HG02798 (cell line): ENCODE data around the gene OR8D1.

Experiments
- ATAC-seq: cut with Tn5 transposase; IDR thresholded peaks from one replicate; pipeline ENCODE4 v1.9.1; 2021; ENCODE audit warnings: mild to moderate bottlenecking; ENCODE audit not compliant: unreplicated experiment, poor library complexity

OR8D1 gene

DNA sequence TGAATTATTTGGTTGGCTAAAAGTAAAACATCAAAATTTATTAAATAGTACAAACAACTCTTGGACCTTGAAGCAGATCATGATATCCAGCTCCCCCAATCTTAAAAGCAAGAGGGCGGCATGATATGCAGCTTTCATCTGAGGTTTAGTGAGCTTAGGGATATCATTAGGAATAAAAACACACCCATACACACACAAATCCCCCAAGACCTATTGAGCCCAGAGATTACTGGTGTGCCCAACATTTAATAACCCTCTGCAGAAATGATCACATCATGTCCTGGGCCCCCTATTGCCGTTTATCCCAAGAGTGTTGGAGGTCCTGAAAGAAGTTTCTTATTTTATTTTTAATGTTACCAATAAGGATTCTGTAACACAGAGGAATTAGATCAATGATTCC, at the start of gene OR8D1:
Gene OR8D1 (minus strand): TSS at position 101 of the 400 bp plus-strand sequence. CDS start 3,183 bp downstream, outside the sequence.
- no peak for ATAC-seq

DNA sequence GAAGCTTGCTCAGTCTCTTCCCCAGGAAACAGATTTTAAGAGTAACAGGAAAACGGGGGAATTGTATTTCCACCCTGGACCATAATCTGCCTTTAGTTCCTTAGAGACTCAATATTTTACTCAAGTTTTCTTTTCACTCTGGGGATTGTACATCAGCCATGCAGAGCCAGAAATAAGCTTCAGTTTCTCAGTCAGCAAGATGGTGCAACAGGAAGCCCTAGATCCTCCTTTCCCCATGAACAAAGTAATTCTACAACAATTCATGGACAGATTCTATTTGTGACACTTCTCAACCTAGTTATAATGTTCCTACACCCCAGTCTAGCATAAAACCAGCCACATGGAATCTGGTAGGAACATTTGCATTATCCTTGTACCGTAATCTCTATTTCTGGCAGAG, 45.8 kb upstream of the OR8D1 start:
- ATAC-seq: no peak

DNA sequence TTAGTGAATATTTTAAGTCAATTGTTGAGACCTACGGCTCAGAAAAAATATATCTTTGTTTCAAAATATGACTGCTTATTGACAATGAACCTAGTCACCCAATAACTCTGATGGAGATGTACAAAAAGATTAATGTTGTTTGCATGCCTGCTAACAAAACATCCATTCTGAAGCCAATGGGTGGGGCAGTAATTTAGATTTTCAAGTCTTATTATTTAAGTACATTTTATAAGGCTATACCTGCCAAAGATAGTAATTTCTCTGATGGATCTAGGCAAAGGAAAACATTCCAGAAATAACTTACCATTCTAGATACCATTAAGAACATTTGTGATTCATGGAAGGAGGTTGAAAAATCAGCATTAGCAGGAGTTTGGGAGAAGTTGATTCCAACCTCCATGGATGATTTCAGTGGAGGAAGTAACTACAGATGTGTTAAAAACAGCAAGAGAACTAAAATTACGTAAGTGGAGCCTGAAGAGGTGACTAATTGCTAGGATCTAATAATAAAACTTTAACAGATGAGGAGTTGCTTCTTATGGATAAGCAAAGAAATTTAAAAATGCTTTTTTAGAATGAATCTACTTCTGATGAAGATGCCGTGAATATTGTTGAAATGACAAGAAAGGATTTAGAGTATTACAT, 32.7 kb upstream of the OR8D1 start:
- no peak for ATAC-seq

DNA sequence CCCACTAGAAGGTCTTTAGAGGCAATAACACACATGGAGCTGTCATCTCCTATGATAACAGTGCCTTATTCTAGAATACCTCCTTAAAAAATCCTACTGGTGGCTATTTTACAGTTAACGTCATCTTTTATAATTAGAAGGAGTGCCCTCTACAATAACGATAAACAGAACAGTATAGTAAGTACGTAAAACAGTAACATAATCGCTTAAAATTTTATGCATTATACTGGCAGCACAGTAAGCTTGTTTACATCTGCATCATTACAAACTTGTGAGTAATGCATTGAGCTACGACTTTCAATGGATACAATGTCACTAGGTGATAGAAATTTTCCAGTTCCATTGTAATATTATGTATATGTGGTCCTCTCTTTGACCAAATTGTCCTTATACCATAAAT, 30.6 kb upstream of the OR8D1 start:
- no peak for ATAC-seq

DNA sequence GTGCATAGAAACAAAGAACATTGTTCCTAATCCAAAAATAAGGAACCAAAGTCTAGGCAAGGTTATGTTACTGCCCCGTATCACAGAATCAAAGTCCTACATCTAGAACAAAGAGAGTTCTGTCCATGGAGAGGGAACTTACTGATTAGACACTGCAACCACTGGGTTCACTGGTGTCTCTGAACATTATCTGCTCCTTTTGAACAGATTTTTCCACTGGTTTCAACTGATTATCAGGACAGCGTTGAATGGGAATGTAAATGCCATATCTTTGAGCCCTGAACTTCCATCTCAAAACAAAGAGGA, 26.3 kb upstream of the OR8D1 start:
- ATAC-seq: no peak

DNA sequence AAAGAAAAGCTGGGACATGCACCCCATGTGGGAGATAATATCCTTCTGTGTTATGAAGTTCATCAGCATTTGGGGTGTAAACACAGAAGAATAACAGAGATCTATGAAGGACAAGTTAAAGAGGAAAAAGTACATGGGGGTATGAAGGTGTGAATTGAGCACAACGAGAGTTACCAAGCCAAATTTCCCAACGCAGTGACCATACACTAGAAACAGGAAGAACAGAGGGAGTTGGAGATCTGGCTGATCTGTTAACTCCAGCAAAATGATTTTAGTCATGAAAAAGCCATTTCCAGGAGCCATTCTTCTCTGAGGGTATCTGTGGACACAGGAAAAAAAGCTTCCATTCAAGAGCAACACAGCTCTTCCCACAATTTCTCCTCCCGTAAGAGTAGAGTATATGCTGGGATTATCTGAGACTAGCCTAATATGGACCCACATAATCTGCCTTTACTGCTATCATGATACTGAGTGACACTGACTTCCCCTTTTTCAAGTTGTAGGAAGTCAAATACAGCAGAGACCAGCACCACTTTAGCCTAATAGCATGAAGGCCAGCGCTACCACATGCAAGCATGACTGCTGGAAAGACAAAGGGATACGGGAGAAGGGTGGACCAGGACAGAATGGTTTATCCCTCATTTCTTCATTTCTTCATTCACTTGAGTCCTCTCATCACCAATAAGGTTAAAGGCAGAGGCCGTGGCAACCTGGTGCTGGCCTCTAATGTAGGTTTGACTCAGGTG, 25.8 kb upstream of the OR8D1 start:
- no peak for ATAC-seq

DNA sequence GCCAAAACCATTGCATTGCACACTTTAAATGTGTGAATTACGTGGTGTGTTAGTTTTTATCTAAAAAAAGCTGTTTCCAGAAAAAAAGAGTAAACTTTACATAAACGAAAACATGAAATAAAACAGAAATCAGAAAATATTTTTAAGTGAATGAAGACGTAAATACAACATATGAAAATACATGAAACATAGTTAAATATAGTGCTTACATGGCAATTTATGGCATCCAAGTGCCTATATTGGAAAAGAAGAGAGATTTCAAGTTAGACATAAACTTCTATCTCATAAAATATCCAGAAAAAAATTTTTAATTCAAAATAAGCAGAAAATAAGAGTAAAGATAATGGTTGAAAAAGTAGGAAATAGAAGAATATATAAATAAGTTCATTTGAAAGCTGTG, 18.1 kb upstream of the OR8D1 start:
- ATAC-seq: no peak

DNA sequence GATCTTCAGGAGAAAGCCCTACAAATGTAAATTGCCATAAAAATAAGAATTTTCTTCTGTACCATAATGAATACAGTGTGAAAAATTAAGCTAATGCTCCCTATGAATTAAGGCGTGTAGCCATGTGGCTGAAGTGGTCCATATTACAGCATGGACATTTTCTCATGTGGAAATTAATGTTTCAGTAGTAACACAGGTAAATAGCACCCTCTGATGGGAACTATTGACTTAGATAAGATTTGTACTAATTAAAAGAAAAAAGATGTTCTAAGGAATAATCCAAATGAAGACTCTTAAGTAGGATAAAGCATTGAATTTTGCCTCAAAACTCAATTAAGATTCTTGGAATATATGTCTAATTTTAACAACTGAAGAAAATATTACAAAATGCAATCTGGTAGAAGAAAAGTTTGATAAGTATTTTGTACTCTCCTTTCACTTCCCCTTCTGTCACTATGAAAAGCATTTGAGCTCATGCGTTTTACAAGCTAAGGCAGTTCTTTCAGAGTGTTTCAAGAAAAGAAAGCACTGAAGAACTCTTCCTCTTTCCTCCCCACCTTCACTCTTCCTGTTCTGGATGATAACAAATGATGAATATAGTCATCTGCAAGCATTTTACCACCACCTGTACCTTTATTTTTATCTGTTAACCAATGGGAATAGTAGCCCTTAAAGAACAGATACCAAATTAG, 16.2 kb upstream of the OR8D1 start:
- no peak for ATAC-seq

DNA sequence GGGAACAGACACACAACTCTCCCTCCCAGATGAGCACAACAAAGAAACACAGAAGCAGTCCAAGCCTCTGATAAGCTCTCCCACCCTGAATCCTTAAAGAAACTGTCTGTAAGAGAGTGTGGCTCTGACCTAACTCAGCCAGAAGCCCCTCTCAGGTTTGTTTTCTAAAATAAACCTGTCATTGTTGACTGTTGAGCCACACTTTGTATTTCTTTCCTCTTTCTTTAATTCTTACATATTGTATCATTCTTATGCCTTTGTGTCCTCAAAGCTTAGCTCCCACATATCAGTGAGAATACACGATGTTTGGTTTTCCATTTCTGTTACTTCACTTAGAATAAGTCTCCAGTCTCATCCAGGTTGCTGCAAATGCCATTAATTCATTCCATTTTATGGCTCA, 14.0 kb upstream of the OR8D1 start:
- ATAC-seq: no peak

DNA sequence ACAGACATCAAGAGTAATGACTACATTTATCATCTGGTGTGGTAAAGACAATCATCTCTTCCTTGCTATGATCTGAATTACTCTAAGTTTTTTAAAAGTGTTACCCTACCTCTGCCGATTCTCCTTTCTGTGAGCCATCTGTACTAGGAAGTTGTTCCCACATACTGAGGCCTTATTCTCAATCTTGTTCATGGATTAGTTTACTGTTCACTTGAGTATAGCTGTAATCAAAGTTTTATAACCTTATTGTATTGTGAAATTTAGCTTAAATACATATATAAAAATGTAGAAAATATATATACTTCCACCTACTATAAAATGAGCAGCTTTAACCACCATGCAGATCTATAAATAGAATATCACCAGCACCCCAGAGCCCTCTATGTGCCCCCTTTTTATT, 8.6 kb upstream of the OR8D1 start:
- ATAC-seq: no peak

DNA sequence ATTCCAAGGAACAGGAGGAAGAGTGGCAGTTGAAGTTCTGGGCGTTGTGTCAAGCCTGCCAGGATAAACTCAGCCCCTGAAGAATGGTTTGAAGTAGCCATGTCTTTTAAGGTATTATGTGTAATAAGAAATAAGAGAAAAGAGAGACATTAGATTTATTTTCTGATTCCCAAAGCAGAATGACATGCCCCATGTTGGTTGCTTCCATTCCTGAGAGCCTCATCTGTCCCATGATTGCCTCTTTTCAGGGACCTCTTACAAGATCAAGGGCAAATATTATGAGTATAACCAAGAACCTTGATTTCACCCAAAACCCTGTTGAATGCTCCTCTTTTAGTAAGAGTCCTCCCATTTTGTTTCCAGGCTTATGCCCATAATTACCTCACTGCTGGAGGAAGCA, 6.3 kb upstream of the OR8D1 start, which contains the start of gene OR8D2:
Gene OR8D2 (minus strand): TSS at position 101 of the 400 bp plus-strand sequence. CDS start 0 bp downstream, at position 101.
- ATAC-seq: no peak

DNA sequence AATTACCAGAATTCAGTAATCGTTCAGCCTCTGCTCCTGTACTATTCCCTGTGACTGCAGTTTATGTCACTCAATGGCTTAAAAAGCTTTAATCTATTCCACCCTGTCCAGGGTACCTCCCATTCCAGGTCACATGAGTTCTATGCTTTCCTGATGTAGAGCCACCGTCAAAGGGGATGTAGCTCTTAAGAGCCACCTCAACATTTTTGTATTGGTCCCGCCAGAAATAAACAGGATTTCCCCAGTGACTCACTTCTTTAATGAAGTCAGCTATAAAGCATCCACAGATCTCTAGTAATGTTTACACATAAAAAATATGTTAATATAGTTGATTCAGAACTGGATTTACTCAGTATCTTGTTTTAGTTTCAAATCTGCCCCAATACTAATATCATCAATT, 1.3 kb upstream of the OR8D1 start:
- ATAC-seq: no peak

DNA sequence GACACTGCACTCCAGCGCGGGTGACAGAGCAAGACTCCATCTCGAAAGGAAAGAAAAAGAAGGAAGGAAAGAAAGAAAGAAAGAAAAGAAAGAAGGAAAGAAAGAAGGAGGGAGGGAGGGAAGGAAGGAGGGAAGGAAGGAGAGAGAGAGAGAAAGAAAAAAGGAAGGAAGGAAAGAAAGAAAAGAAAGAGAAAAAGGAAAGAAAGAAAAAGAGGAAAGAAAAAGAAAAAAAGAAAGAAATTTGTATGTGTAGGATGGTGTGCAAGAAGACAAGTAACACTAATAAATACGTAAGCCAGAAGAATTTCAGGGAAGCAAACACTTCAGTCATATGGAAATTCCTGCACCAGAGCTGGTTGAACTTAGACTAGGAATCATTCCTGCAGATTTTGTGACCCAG, 618 bp downstream of the OR8D1 start:
- ATAC-seq: no peak

DNA sequence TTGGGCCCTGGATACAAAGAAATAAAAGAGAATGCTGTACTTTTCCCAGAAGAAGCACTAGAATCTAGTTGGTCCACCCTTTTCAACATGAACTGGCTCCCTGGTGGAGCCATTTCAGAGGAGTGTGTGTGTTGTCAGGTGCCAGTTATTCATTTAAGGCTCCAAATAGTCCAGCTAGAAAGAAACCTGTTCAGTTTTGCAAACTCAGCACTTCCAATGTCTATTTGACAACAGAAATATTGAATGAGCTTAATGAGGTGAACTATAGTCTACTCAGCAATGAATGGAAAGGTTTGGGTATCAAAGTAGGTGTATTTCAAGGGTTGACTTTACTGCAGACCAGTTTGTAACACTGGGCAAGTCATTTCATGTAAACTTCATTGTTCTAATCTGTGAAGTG, 2.1 kb downstream of the OR8D1 start:
- ATAC-seq: no peak

DNA sequence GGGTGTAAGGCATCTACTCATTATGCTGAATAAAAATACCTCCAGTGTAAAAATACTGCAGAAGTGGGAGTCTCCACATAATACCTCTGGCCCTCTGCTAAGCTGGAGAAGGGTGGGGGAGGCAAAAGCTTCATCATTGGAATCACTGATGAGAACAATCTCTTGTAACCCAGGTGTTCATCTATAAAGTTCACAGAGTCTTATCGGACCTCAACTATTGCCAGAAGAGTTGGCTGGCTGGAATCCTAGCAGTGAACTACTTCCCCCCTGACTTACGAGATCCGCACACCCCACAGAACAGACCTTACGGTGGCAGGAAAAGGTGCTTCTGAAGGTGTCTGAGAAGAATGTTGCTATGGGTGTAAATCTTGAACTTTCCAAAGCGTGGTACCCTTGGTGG, 2.5 kb downstream of the OR8D1 start:
- ATAC-seq: no peak

DNA sequence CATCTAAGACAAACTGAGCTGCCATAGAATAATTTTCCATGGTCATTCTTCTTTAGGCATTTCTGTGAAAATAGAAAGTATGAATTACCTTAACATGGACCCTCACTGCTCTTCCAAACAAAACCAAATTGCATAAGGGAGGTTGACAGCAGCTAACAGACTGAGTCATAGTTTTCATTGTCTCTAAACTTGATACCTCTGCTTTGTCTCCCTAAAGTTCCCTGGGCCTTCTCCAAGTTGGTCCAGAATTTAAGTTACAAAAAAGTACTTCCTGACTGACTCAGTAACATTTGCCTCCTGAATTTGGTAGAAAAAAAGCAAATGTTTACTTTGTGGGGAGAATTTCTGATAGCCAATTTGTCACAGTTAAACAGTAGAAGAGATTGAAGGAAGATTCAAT, 3.0 kb downstream of the OR8D1 start:
- ATAC-seq: no peak

DNA sequence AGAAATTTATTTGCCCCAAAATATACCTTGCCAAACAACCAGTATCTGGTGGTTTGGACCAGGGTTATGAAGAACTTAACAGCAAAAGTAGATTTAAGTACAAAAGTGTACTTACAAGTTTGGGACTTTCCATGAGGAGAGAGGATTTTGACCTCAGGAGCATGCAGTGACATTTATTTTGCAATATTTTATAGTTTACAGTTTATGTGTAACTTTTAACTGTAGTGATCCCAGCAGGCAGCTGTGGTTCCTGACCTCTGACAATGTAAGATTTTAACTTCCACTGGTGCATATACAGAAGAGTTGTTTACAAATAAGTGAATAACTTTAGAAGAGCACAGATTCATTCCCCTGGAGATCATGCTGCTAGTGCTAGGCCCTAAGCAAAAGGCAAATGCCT, 6.7 kb downstream of the OR8D1 start:
- ATAC-seq: no peak

DNA sequence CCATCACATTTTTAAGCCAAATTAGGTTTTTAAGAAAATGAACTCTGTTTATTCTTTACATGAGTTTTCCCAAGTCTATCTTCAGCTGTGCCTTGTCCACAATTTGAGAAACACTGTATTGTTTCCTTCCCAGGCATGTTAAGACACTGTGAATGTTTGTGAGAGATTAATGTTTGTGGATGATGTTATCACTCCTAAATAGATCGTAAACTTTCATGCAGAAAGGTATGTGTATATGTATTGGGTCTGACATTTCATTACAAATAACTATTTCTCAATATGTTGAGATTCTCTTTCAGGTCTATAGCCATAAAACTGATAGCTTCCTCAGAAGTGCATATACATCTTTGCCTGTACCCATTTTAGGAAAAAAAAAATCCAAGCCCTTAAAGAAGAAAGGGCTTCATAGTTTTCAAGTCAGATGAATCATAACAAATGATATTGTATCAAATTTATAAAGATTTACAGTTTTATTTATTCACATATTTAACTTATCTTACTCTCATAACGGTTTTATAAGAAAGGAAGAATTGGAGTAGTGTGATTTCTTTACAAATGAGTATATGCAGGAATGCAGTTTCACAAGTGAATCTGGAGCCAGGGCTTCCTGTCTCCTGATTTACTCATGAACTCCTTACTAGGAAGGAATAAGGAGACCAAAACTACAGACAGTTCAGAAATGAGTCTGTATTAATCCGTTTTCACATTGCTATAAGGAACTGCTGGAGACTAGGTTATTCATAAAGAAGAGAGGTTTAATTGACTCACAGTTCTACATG, 11.2 kb downstream of the OR8D1 start:
- ATAC-seq: no peak

DNA sequence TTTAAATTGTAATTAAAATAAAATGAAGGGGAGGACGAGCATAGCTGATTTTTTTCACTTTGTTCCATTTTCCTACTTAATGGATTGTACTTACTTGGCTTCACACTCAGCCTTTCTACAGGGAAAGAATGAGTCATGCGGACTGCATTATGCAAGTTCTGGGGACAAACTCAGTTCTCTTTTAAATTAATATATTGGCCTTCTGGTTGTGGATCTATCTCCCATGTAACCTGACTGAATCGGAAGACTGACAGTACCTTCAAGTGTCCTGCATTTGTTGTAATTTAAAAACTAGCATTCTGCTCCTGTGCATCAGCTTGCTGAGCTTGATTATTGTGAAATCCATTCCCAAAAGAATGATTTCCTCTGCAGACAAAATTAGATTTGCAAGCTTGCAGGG, 12.2 kb downstream of the OR8D1 start:
- ATAC-seq: no peak

DNA sequence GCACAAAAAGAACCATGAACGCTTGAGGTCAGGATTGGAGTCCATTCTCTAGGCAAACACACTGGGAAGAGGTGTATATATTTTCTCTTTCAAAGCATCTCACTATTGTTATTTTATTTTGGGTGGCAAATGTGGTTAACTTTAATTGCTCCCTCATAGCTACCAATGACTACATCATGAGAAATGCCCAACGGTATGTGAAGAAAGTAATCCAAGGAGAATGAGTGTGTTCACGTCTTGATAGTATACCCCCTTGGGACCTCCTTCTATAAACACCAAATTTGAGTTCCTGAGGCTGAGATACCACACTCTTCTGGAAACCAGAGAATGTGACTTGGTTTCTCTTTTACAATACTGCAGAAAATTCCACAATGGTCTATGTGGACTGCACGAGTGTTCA, 15.8 kb downstream of the OR8D1 start:
- no peak for ATAC-seq

DNA sequence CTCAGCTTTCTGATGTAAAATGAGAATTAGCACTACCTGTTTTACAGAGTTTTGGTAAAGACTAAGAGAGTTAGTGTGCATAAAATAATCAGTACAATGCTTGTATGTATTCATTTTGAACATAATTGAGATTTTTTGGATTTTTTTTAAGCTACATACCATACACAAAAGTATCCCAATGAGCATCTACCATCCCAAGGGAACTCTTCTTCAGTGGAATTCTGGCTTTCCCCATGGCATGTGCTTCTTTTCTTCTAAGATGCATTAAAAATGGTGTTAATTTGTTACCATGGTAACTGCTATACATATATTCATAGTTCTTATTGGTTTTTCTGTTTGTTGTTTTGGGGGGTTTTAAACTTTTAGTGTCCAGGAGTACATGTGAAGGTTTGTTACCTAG, 17.7 kb downstream of the OR8D1 start:
- ATAC-seq: no peak
